NT2/D1 (cell line): ENCODE results near the gene KCNH2.

Experiments used
- DNase-seq: peaks from one replicate; pipeline ENCODE4 v3.0.0-alpha.2; 2011; ENCODE audit warnings: low read depth, low spot score
- H3K27me3 ChIP-seq: 2 replicates; pipeline ENCODE4 v1.6.0; 2011; ENCODE audit warnings: mild to moderate bottlenecking; ENCODE audit not compliant: insufficient read length, insufficient read depth
- H3K36me3 ChIP-seq: 2 replicates; pipeline ENCODE4 v1.6.1; 2011; ENCODE audit warnings: mild to moderate bottlenecking, low read length, mixed read lengths; ENCODE audit not compliant: insufficient read depth, insufficient read length
- H3K4me1 ChIP-seq: 2 replicates; pipeline ENCODE4 v1.5.1; 2011; ENCODE audit not compliant: insufficient read depth, insufficient read length
- H3K4me3 ChIP-seq: 2 replicates; pipeline ENCODE4 v1.5.1; 2011; ENCODE audit warnings: low read depth; ENCODE audit not compliant: insufficient read length
- H3K9ac ChIP-seq: 2 replicates; pipeline ENCODE4 v1.6.0; 2011; ENCODE audit warnings: low read depth; ENCODE audit not compliant: insufficient read length
- H3K9me3 ChIP-seq: 2 replicates; pipeline ENCODE4 v1.5.1; 2011; ENCODE audit warnings: mild to moderate bottlenecking, low read length; ENCODE audit not compliant: insufficient read depth
- SUZ12 ChIP-seq: IDR thresholded peaks from 2 replicates; pipeline ENCODE4 v1.6.1; 2011; ENCODE audit not compliant: insufficient read length, insufficient read depth; ENCODE audit errors: extremely low read depth
- YY1 ChIP-seq: IDR thresholded peaks from 2 replicates; pipeline ENCODE4 v1.6.1; 2011; ENCODE audit not compliant: insufficient read length, insufficient read depth
- ZNF274 ChIP-seq: IDR thresholded peaks from 2 replicates; pipeline ENCODE4 v1.6.1; 2011; ENCODE audit warnings: mild to moderate bottlenecking, low read depth, low read length

KCNH2 gene

DNA sequence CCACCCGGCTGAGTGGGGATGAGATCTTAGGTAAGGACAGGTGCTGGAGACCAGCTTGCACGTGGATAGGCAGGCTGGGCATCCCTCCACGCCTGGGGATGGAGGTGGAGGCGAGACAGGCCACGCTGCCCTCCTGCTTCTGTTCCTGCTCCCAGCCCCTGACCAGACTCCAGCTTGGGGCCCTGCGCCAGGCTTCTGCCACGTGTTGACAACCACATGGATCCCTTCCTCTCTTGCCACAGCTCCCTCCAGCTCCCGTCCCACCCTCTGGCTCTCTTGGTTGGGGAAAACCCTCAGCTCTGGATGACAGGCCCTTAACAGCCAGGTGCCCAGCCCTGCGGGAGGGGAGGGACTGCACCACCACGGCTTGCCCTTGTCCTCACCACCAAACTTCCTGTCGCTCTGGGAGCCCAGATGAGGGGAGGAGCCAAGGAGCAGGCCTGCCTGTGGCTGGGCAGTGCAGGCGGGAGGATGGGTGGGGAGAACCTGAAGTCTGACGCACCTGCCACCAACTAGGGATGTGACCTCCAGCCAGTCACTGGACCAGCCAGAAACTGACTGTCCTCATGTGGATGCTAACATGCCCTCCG lies 36.0 kb downstream of the KCNH2 start:
- H3K36me3 ChIP-seq, result no peaks in the 10 kb centered on the region
- DNase-seq, result no peak
- H3K27me3 ChIP-seq, result no peaks in the 10 kb centered on the region
- H3K4me1 ChIP-seq, result peaks cover 10% of the 10 kb centered on the region
- H3K4me3 ChIP-seq, result no peak overlapping the region
- TF ChIP-seq YY1 (no peak), ZNF274 (no peak), SUZ12 (no peak)
- H3K9me3 ChIP-seq, result no peaks in the 10 kb centered on the region
- H3K9ac ChIP-seq, result no peak overlapping the region

DNA sequence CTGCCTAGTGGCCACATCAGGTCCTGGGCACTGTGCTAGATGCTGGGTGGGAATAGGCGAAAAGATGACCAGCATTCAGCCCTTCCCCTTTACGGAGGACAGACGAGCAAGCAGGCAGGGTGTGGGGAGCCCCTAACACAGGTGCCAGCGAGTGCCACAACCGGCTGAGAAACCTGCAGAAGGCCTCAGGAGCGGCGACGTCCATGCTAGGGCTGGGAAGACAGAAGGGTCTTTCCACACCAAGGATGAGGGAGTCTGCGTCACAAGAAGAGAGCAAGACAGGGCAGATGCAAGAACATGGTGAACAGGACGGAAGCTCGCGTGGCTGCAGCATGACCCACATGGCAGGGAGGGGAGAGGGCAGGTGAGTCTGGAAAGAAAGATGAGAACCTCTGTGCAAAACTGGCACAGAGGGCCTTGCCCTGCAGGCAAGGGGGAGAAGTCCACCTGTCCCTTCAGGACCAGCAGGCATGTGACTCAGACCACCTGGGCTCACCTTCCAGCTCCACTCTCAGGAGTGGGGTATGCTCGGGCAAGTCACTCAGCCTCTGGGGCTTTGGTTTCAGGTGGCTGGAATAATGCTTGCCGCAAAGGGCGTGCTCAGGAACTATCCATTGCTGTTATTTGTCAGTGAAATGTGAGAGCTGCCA lies 36.6 kb downstream of the KCNH2 start:
- no peak overlapping the region for H3K9ac ChIP-seq
- no peaks in the 10 kb centered on the region for H3K9me3 ChIP-seq
- DNase-seq, result no peak
- no peaks in the 10 kb centered on the region for H3K36me3 ChIP-seq
- H3K4me3 ChIP-seq, result no peak overlapping the region
- TF ChIP-seq YY1, result no peak
- no peak for TF ChIP-seq ZNF274
- TF ChIP-seq SUZ12, result no peak
- no peaks in the 10 kb centered on the region for H3K27me3 ChIP-seq
- peaks cover 10% of the 10 kb centered on the region for H3K4me1 ChIP-seq

- Histone ChIP-seq H3K4me1 (peaks cover 10% of the 10 kb centered on the region), H3K36me3 (no peaks in the 10 kb centered on the region), H3K9me3 (no peaks in the 10 kb centered on the region), H3K9ac (no peak overlapping the region), H3K27me3 (no peaks in the 10 kb centered on the region), H3K4me3 (no peak overlapping the region)
- TF ChIP-seq SUZ12, result no peak
- TF ChIP-seq YY1, result no peak
- no peak for TF ChIP-seq ZNF274
- no peak for DNase-seq
Measured at GRCh38 chr7:150940431-150941102, 37.6 kb downstream of the KCNH2 start.

DNA sequence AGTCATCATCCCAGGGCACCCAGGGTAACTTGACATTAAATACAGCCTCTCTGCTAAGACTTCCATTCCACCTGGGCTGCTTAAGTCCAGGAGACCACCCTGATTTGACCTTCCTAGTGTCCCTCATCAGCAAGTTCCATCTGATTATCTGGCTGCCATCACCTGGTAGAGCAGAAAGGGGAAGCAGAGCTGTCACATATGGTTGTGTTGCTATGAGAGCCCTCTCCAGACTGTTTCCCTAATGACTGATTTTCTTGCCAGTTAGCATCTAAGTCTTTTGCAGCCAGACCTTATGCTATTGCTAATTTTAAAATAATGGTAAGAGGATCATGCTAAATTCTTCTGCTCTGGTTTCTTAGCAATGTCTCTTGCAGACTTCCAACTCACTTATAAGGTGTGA lies 38.7 kb downstream of the KCNH2 start:
- Histone ChIP-seq H3K4me1 (peaks cover 5% of the 10 kb centered on the region), H3K36me3 (no peaks in the 10 kb centered on the region), H3K27me3 (no peaks in the 10 kb centered on the region), H3K4me3 (no peak overlapping the region), H3K9ac (no peak overlapping the region), H3K9me3 (no peaks in the 10 kb centered on the region)
- no peak for DNase-seq
- TF ChIP-seq YY1, result no peak
- no peak for TF ChIP-seq ZNF274
- TF ChIP-seq SUZ12, result no peak

DNA sequence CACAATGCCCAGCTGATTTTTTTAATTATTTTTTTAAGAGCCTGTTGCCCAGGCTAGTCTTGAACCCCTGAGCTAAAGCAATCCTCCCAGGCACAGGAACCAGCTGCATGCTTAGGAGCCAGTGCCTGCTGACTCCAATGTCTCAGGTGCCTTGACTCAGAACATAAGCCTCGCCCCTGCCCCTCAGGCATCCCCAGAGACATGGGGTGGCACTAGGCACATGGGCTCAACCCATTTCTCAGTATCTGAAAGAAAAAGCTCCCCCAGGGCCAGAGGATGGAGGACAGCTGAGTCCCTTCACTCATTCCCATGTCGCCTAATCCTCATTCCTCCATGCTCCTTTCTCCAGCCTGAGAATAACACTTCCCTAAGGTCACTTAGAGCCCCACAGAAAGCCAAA lies 39.1 kb downstream of the KCNH2 start:
- H3K9me3 ChIP-seq, result no peaks in the 10 kb centered on the region
- no peak overlapping the region for H3K4me3 ChIP-seq
- peaks cover 3% of the 10 kb centered on the region for H3K4me1 ChIP-seq
- TF ChIP-seq ZNF274, result no peak
- no peak for TF ChIP-seq YY1
- TF ChIP-seq SUZ12, result no peak
- DNase-seq, result no peak
- no peaks in the 10 kb centered on the region for H3K36me3 ChIP-seq
- no peaks in the 10 kb centered on the region for H3K27me3 ChIP-seq
- no peak overlapping the region for H3K9ac ChIP-seq

GRCh38 chr7:150938566-150938965 lies 39.6 kb downstream of the KCNH2 start:
- Histone ChIP-seq H3K4me3 (no peak overlapping the region), H3K4me1 (peaks cover 3% of the 10 kb centered on the region), H3K9ac (no peak overlapping the region), H3K36me3 (no peaks in the 10 kb centered on the region), H3K9me3 (no peaks in the 10 kb centered on the region), H3K27me3 (no peaks in the 10 kb centered on the region)
- TF ChIP-seq YY1 (no peak), SUZ12 (no peak), ZNF274 (no peak)
- DNase-seq, result no peak

GRCh38 chr7:150937848-150938561 lies 40.1 kb downstream of the KCNH2 start:
- Histone ChIP-seq H3K4me1 (peaks cover 3% of the 10 kb centered on the region), H3K4me3 (no peak overlapping the region), H3K36me3 (no peaks in the 10 kb centered on the region), H3K9me3 (no peaks in the 10 kb centered on the region), H3K27me3 (no peaks in the 10 kb centered on the region), H3K9ac (no peak overlapping the region)
- no peak for TF ChIP-seq YY1
- no peak for TF ChIP-seq SUZ12
- no peak for TF ChIP-seq ZNF274
- DNase-seq, result no peak
